ENCODE measurements around the gene BTBD16. TPM values are rescaled to one million over a fixed set of nuclear protein-coding genes. Genes with fewer than 3 reads are reported as not detected.

Gene BTBD16
- total RNA-seq, 1 experiment from 2014 or later, result not detected

GRCh38 chr10:122374237-122374858, 103.3 kb downstream of the BTBD16 start, which contains the start of gene PLEKHA1:
Gene PLEKHA1, plus strand, starts transcription at chr10:122374708. Its CDS starts 18,493 bp downstream, at chr10:122393201.
- H3K4me1 Mint-ChIP-seq, result peaks cover 23% of the 10 kb centered on the region
- TF ChIP-seq ZNF232 (CRISPR knock-in tag; IDR thresholded peaks at IDR 0.05) (no peak), CTCF (IDR thresholded peaks at IDR 0.05) (no peak), RELA (CRISPR knock-in tag; IDR thresholded peaks at IDR 0.05; ENCODE audit: borderline replicate concordance) (0 out of 2 replicates have a peak, but pooled peaks have one; percentile 30), GTF2I (CRISPR knock-in tag; conservative IDR thresholded peaks at IDR 0.05) (no peak), AR (CRISPR knock-in tag; IDR thresholded peaks at IDR 0.05) (no peak), ZNF138 (CRISPR knock-in tag; conservative IDR thresholded peaks at IDR 0.05) (no peak), STAT6 (CRISPR knock-in tag; conservative IDR thresholded peaks at IDR 0.05; ENCODE audit: low read depth) (no peak), ZNF219 (CRISPR knock-in tag; IDR thresholded peaks at IDR 0.05; ENCODE audit: borderline replicate concordance) (no peak), IRF2 (CRISPR knock-in tag; IDR thresholded peaks at IDR 0.05; ENCODE audit: borderline replicate concordance, low read depth) (no peak), GABPB1 (CRISPR knock-in tag; IDR thresholded peaks at IDR 0.05) (0 out of 2 replicates have a peak, but pooled peaks have one; percentile 22), HMGA2 (CRISPR knock-in tag; IDR thresholded peaks at IDR 0.05) (no peak), NR3C1 (CRISPR knock-in tag; conservative IDR thresholded peaks at IDR 0.05; ENCODE audit: low read depth) (no peak), ARID4B (CRISPR knock-in tag; IDR thresholded peaks at IDR 0.05; ENCODE audit: borderline replicate concordance) (no peak)
- TF ChIP-seq, protein P1, sequence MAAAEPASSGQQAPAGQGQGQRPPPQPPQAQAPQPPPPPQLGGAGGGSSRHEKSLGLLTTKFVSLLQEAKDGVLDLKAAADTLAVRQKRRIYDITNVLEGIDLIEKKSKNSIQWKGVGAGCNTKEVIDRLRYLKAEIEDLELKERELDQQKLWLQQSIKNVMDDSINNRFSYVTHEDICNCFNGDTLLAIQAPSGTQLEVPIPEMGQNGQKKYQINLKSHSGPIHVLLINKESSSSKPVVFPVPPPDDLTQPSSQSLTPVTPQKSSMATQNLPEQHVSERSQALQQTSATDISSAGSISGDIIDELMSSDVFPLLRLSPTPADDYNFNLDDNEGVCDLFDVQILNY (CRISPR knock-in tag; IDR thresholded peaks at IDR 0.05), result peak; percentile 86
- TF ChIP-seq, protein P2, sequence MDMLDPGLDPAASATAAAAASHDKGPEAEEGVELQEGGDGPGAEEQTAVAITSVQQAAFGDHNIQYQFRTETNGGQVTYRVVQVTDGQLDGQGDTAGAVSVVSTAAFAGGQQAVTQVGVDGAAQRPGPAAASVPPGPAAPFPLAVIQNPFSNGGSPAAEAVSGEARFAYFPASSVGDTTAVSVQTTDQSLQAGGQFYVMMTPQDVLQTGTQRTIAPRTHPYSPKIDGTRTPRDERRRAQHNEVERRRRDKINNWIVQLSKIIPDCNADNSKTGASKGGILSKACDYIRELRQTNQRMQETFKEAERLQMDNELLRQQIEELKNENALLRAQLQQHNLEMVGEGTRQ (CRISPR knock-in tag; IDR thresholded peaks at IDR 0.05), result 0 out of 2 replicates have a peak, but pooled peaks have one; percentile 10
- peak within 1 kb of the TSS; percentile 93 for H3K4me3 Mint-ChIP-seq
- peak; percentile 90 for DNase-seq (ENCODE audit: low spot score)
- ChIA-PET CTCF (interaction anchor here (0.7 to 1.6 kb wide), 10 partner anchors 10 to 191 kb away, joined by 3 to 7 read pairs (median 4); no protein-coding TSS in a partner anchor), POLR2A (interaction anchor here (1.1 kb wide), 2 partner anchors 9 to 10 kb away, joined by 5 read pairs; no protein-coding TSS in a partner anchor)
- peak within 1 kb of the TSS; percentile 89 for H3K27ac Mint-ChIP-seq
- peaks cover 20% of the 10 kb centered on the region for H3K27me3 Mint-ChIP-seq (ENCODE audit: low read depth)
- H3K36me3 Mint-ChIP-seq, result peaks cover 5% of the 10 kb centered on the region; the same call in 1 of the 2 replicates
- peak; percentile 95 for ATAC-seq
- no peaks in the 10 kb centered on the region for H3K9me3 Mint-ChIP-seq
